WI38 (cell line): ENCODE results near the gene RGS1.

ENCODE experiments used
- H3K4me3 ChIP-seq: 2 replicates; pipeline ENCODE4 v1.5.1; 2011; ENCODE audit warnings: low read depth, mild to moderate bottlenecking, control low read depth, low read length
- CTCF ChIP-seq: IDR thresholded peaks from 2 replicates; pipeline ENCODE4 v1.5.1; 2012; ENCODE audit warnings: low read depth, mild to moderate bottlenecking, control low read depth, low read length

Gene RGS1

GRCh38 chr1:192588546-192588945, 13.0 kb downstream of the RGS1 start:
- H3K4me3 ChIP-seq: no peak overlapping the region
- TF ChIP-seq CTCF: no peak

GRCh38 chr1:192589813-192590212, 14.2 kb downstream of the RGS1 start:
- no peak overlapping the region for H3K4me3 ChIP-seq
- no peak for TF ChIP-seq CTCF

- TF ChIP-seq CTCF: no peak
These were observed 16.9 kb downstream of the RGS1 start for GRCh38 chr1:192592517-192592916.

GRCh38 chr1:192592981-192593708, 17.6 kb downstream of the RGS1 start:
- TF ChIP-seq CTCF: no peak
- H3K4me3 ChIP-seq: no peak overlapping the region

More at GRCh38 chr1:192592517-192592916, 16.9 kb downstream of the RGS1 start:
- H3K4me3 ChIP-seq: no peak overlapping the region

GRCh38 chr1:192595299-192595698, 19.7 kb downstream of the RGS1 start:
- no peak overlapping the region for H3K4me3 ChIP-seq
- no peak for TF ChIP-seq CTCF

GRCh38 chr1:192598589-192598988, 23.0 kb downstream of the RGS1 start:
- no peak for TF ChIP-seq CTCF

GRCh38 chr1:192600275-192600674, 24.7 kb downstream of the RGS1 start:
- TF ChIP-seq CTCF: no peak
- H3K4me3 ChIP-seq: no peak overlapping the region

More at GRCh38 chr1:192598589-192598988, 23.0 kb downstream of the RGS1 start:
- no peak overlapping the region for H3K4me3 ChIP-seq
